NCI-H128 (cell line): Measurements from ENCODE around the gene MTERF2.
A peak's percentile ranks its signal among the peaks of the same experiment; 100 is the strongest.
"Not testable (repeated sequence)": the region's sequence is repeated elsewhere in the genome, so short reads cannot be mapped to it uniquely, and the experiment has no call there.

Experiments used
- DNase-seq: peaks from one replicate; lab custom pipeline; 2025; ENCODE audit not compliant: unreplicated experiment; lab: John Stamatoyannopoulos, UW

MTERF2 gene

GRCh38 chr12:106986625-106987389 is at the start of gene MTERF2:
Gene MTERF2, minus strand, starts transcription at chr12:106987146. Its CDS starts 8,432 bp downstream, at chr12:106978714.
- peak; percentile 91 for DNase-seq

- no peak for DNase-seq
These were observed 48.8 kb upstream of the MTERF2 start for GRCh38 chr12:107035733-107036132.

GRCh38 chr12:107033758-107034739 is 47.1 kb upstream of the MTERF2 start:
- DNase-seq = no peak

- DNase-seq = no peak
These were observed 45.3 kb upstream of the MTERF2 start for GRCh38 chr12:107032266-107032665.

- DNase-seq = no peak
These were observed 44.1 kb upstream of the MTERF2 start for GRCh38 chr12:107031061-107031460.

- no peak for DNase-seq
These were observed 42.1 kb upstream of the MTERF2 start for GRCh38 chr12:107029081-107029480.

GRCh38 chr12:107027636-107028053 is 40.7 kb upstream of the MTERF2 start:
- DNase-seq = no peak

GRCh38 chr12:107026806-107027635 is 40.1 kb upstream of the MTERF2 start:
- DNase-seq = no peak

GRCh38 chr12:107026356-107026755 is 39.4 kb upstream of the MTERF2 start:
- not testable (repeated sequence) for DNase-seq

GRCh38 chr12:107025671-107026070 is 38.7 kb upstream of the MTERF2 start:
- DNase-seq = no peak

GRCh38 chr12:107019546-107019945 is 32.6 kb upstream of the MTERF2 start:
- no peak for DNase-seq

- DNase-seq = no peak
These were observed 30.1 kb upstream of the MTERF2 start for GRCh38 chr12:107017042-107017441.

- DNase-seq = no peak
These were observed 27.1 kb upstream of the MTERF2 start for GRCh38 chr12:107014055-107014454.

GRCh38 chr12:107012736-107013425 is 25.9 kb upstream of the MTERF2 start:
- DNase-seq = no peak

GRCh38 chr12:107011519-107011918 is 24.6 kb upstream of the MTERF2 start:
- DNase-seq = no peak

GRCh38 chr12:107007411-107007810 is 20.5 kb upstream of the MTERF2 start:
- no peak for DNase-seq

- DNase-seq = not testable (repeated sequence)
These were observed 15.7 kb upstream of the MTERF2 start for GRCh38 chr12:107002665-107003064.

GRCh38 chr12:106999446-106999845 is 12.5 kb upstream of the MTERF2 start:
- no peak for DNase-seq

GRCh38 chr12:106997916-106998315 is 11.0 kb upstream of the MTERF2 start:
- DNase-seq = no peak

- DNase-seq = not testable (repeated sequence)
These were observed 9.2 kb upstream of the MTERF2 start for GRCh38 chr12:106996102-106996501.
